Right atrium auricular region (tissue), 2 donors: ENCODE results near the gene ETV6. TPM values are rescaled to one million over a fixed set of nuclear protein-coding genes. Genes with fewer than 3 reads are reported as not detected.
A peak's percentile ranks its signal among the peaks of the same experiment; 100 is the strongest.

Experiments
- DNase-seq: peaks from one replicate; pipeline ENCODE4 v3.0.0-alpha.2; 2019; ENCODE audit warnings: low spot score
- H3K27ac ChIP-seq, 2 donors: fragments of 200-600 bp; sonication (generic); 1 replicate in 1 of 2; 2 replicates in 1 of 2; pipeline ENCODE4 v1.5.1; 2016 to 2019
- H3K27me3 ChIP-seq, 2 donors: fragments of 200-600 bp; sonication (generic); one replicate each; pipeline versions ENCODE4 v1.5.1 to v1.6.0; 2017 to 2019
- H3K36me3 ChIP-seq: fragments of 200-600 bp; sonication (generic); one replicate; pipeline ENCODE4 v1.5.1; 2016
- H3K4me1 ChIP-seq, 2 donors: fragments of 200-600 bp; sonication (generic); one replicate each; pipeline versions ENCODE4 v1.5.1 to v1.6.0; 2017 to 2019
- H3K4me3 ChIP-seq, 2 donors: fragments of 200-600 bp; sonication (generic); 1 replicate in 1 of 2; 2 replicates in 1 of 2; pipeline ENCODE4 v1.5.1; 2017 to 2019; ENCODE audit warnings: mild to moderate bottlenecking in 1 of 2, moderate library complexity in 1 of 2
- H3K9me3 ChIP-seq, 2 donors: fragments of 200-600 bp; sonication (generic); one replicate each; pipeline ENCODE4 v1.5.1; 2019
- CTCF ChIP-seq, 2 donors: fragments of 200-600 bp; sonication (generic); IDR thresholded peaks; one replicate each; pipeline ENCODE4 v1.5.1; 2019; ENCODE audit warnings: antibody characterized with exemption in 2 of 2
- total RNA-seq, 2 donors: library from RNA; depleted of rRNA; stranded (reverse); fragments of >200 nt; gene quantifications; one replicate each; pipeline ENCODE4 v1.1.0, GENCODE V29; 2016

ETV6 gene
- total RNA-seq, 2 donors from 2014 or later, result 6.7 TPM

GRCh38 chr12:11853126-11853525 lies 203.7 kb downstream of the ETV6 start:
- Histone ChIP-seq H3K4me3 (no peak overlapping the region), H3K4me1 (no peaks in the 10 kb centered on the region), H3K27ac (no peak overlapping the region), H3K36me3 (peaks cover 12% of the 10 kb centered on the region), H3K9me3 (no peaks in the 10 kb centered on the region), H3K27me3 (no peaks in the 10 kb centered on the region)
- no peak for DNase-seq
- no peak for TF ChIP-seq CTCF (IDR thresholded peaks at IDR 0.05)

DNA sequence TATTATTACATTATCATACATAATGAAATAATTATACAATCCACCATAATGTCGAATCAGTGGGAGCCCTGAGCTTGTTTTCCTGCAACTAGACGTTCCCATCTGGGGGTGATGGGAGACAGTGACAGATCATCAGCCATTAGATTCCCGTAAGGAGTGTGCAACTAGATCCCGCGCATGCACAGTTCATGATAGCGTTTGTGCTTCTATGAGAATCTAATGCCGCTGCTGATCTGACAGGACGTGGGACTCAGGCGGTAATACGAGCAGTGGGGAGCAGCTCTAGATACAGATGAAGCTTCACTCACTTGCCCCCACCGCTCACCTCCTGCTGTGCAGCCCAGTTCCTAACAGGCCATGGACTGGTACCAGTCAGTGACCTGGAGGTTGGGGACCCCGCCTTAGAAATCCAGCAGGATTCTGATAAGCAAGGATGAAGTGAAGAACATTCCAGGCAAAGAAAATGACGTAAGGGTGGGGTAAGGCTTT lies 204.6 kb downstream of the ETV6 start:
- no peaks in the 10 kb centered on the region for H3K27me3 ChIP-seq
- TF ChIP-seq CTCF (IDR thresholded peaks at IDR 0.05), result no peak
- no peaks in the 10 kb centered on the region for H3K4me1 ChIP-seq
- H3K9me3 ChIP-seq, result no peaks in the 10 kb centered on the region
- no peak overlapping the region for H3K4me3 ChIP-seq
- H3K27ac ChIP-seq, result no peak overlapping the region
- DNase-seq, result no peak
- peaks cover 12% of the 10 kb centered on the region for H3K36me3 ChIP-seq

DNA sequence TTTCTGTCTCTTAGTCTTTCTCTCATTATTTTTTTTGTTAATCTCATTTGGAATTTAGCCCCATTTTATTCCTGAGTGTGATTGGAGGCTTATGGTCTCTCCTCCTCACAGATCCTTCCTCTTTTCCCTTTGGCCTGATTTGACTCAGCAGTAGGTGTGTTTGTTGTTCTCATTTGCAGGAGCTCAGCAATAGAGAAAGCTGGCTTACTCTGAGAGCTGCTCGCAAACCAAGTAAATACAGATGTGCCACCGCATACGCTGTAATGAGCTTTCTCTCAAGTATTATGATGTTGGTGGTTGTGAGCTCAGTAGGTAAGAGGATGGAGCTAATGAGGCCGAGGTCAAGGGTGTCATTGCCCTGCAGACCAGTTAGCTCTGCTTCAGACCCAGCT lies 206.5 kb downstream of the ETV6 start:
- H3K27ac ChIP-seq, result peak overlapping the region in 1 of 2 donors; percentile 1
- no peak for TF ChIP-seq CTCF (IDR thresholded peaks at IDR 0.05)

GRCh38 chr12:11856971-11857370 lies 207.5 kb downstream of the ETV6 start:
- Histone ChIP-seq H3K9me3 (no peaks in the 10 kb centered on the region), H3K4me1 (peaks cover 0 to 12% of the 10 kb centered on the region in 2 donors), H3K4me3 (no peak overlapping the region), H3K27ac (no peak overlapping the region), H3K36me3 (peaks cover 16% of the 10 kb centered on the region), H3K27me3 (no peaks in the 10 kb centered on the region)
- TF ChIP-seq CTCF (IDR thresholded peaks at IDR 0.05), result no peak
- no peak for DNase-seq

More for the DNA sequence above, 206.5 kb downstream of the ETV6 start:
- Histone ChIP-seq H3K36me3 (peaks cover 16% of the 10 kb centered on the region), H3K4me1 (peaks cover 0 to 2% of the 10 kb centered on the region in 2 donors), H3K27me3 (no peaks in the 10 kb centered on the region), H3K4me3 (no peak overlapping the region), H3K9me3 (no peaks in the 10 kb centered on the region)
- DNase-seq, result no peak

DNA sequence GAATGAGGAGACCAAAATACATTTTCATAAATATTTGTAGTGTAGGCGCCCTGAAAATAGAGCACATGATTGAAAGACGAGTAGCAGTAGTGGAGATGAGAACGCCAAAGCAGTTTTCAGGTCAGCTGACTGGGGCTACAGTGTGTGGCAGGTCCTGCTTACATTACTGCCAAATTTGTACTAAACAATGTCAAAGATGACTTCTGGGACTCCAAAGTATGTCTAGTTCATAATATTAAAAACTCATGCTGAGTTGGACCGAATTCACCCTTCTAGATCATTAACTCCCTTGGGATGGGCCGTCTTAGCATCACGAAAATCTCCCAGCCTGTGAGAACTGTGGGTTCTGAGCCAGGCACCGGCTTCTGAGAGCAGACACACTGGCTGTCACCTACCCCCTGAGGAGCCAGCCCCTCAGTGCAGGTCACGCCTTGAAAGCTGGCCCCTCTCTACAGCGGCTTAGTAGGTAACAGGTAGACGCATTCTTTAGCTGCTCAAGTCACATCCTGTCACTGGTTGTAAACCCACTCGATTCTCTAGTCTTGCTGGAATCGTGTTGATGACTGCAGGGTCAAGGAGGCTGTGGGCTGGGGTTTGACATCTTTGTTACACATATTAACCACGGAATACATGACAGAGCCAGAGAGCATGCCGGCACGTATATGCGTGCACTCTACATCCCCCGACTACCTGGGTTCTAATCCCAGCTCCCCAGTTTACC lies 210.4 kb downstream of the ETV6 start:
- TF ChIP-seq CTCF (IDR thresholded peaks at IDR 0.05), result no peak
- H3K4me3 ChIP-seq, result no peak overlapping the region
- no peaks in the 10 kb centered on the region for H3K27me3 ChIP-seq
- peaks cover 0 to 36% of the 10 kb centered on the region in 2 donors for H3K4me1 ChIP-seq
- no peak for DNase-seq
- H3K9me3 ChIP-seq, result no peaks in the 10 kb centered on the region
- peaks cover 4% of the 10 kb centered on the region for H3K36me3 ChIP-seq
- H3K27ac ChIP-seq, result peak overlapping the region in 1 of 2 donors; percentile 36
